Endothelial cell of umbilical vein (primary cell): ENCODE results near the gene NUAK1. TPM values are rescaled to one million over a fixed set of nuclear protein-coding genes. Genes with fewer than 3 reads are reported as not detected.
"Not testable (repeated sequence)": the region's sequence is repeated elsewhere in the genome, so short reads cannot be mapped to it uniquely, and the experiment has no call there.

Source experiments
- BruUV-seq: library from RNA; stranded (reverse); fragments of 400-500 nt; replicated peaks from 2 replicates; lab custom pipeline; 2021; lab: Mats Ljungman, UMichigan
- CTCF ChIA-PET: fragments of 300-600, 350-600 bp; sonication (Branson Sonifier 250); formaldehyde crosslinking; loops from one replicate; lab custom pipeline; 2021; ENCODE audit warnings: antibody characterized with exemption, inconsistent platforms; lab: Charles Lee
- POLR2A ChIA-PET: fragments of 300-600, 350-600 bp; sonication (Branson Sonifier 250); formaldehyde crosslinking; loops from one replicate; lab custom pipeline; 2021; ENCODE audit warnings: antibody characterized with exemption, inconsistent platforms; lab: Charles Lee
- DNase-seq: peaks from one replicate; pipeline ENCODE4 v3.0.0-alpha.2; 2011; ENCODE audit warnings: low read depth, low spot score
- FAIRE-seq: peaks from 2 replicates; lab custom pipeline; 2011; peaks lifted over from hg19 to GRCh38; lab: Jason Lieb, UNC
- H2AFZ ChIP-seq: 2 replicates; pipeline ENCODE4 v1.6.0; 2012; ENCODE audit warnings: low read depth, low read length, control low read depth, inconsistent platforms
- H3K27ac ChIP-seq: 2 replicates; pipeline ENCODE4 v1.5.1; 2011; ENCODE audit warnings: low read depth, mild to moderate bottlenecking, control low read depth, low read length, moderate library complexity; ENCODE audit not compliant: insufficient read depth
- H3K27me3 ChIP-seq, 2 experiments: 2 replicates each; pipeline versions ENCODE4 v1.6.0 to v1.6.1; 2011; ENCODE audit warnings: low read length in 2 of 2, mixed read lengths in 1 of 2; ENCODE audit not compliant: control insufficient read depth in 2 of 2, insufficient read depth in 2 of 2
- H3K36me3 ChIP-seq, 2 experiments: 2 replicates in 1 of 2; 3 replicates in 1 of 2; pipeline ENCODE4 v1.5.1; 2011; ENCODE audit warnings: low read length in 2 of 2, mild to moderate bottlenecking in 1 of 2, moderate library complexity in 1 of 2; ENCODE audit not compliant: control insufficient read depth in 2 of 2, insufficient read depth in 2 of 2; ENCODE audit errors: extremely low read depth in 1 of 2
- H3K4me1 ChIP-seq: 3 replicates; pipeline ENCODE4 v1.5.1; 2011; ENCODE audit warnings: mild to moderate bottlenecking, low read length; ENCODE audit not compliant: control insufficient read depth, insufficient read depth; ENCODE audit errors: extremely low read depth
- H3K4me2 ChIP-seq: 2 replicates; pipeline ENCODE4 v1.6.1; 2011; ENCODE audit warnings: low read length, control low read depth, mixed read lengths; ENCODE audit not compliant: insufficient read depth
- H3K4me3 ChIP-seq, 3 experiments: fragments of 200-600 bp in 1 of 3; sonication (generic), shearing (Covaris generic) in 1 of 3; replicated peaks in 1 of 3; 2 replicates each; pipeline ENCODE4 v1.5.1; 2011 to 2016; ENCODE audit warnings: control low read depth in 3 of 3, low read length in 3 of 3, mild to moderate bottlenecking in 2 of 3, inconsistent platforms in 1 of 3, low read depth in 1 of 3, moderate library complexity in 1 of 3; ENCODE audit not compliant: insufficient read depth in 1 of 3
- H3K79me2 ChIP-seq: 2 replicates; pipeline ENCODE4 v1.6.0; 2012; ENCODE audit warnings: low read length, inconsistent platforms; ENCODE audit not compliant: control insufficient read depth, insufficient read depth
- H3K9ac ChIP-seq: replicated peaks from 2 replicates; pipeline ENCODE3; 2011; ENCODE audit warnings: low read length, control low read depth; ENCODE audit not compliant: insufficient read depth; ENCODE audit errors: extremely low read depth
- H3K9me1 ChIP-seq: replicated peaks from 3 replicates; pipeline ENCODE4 v1.6.0; 2011; ENCODE audit warnings: mild to moderate bottlenecking, low read length; ENCODE audit not compliant: control insufficient read depth, insufficient read depth; ENCODE audit errors: extremely low read depth
- H3K9me3 ChIP-seq: replicated peaks from 2 replicates; pipeline ENCODE4 v1.5.1; 2012; ENCODE audit warnings: low read length, inconsistent platforms; ENCODE audit not compliant: control insufficient read depth, insufficient read depth
- H4K20me1 ChIP-seq: replicated peaks from 2 replicates; pipeline ENCODE3; 2011; ENCODE audit warnings: mild to moderate bottlenecking, low read length; ENCODE audit not compliant: control insufficient read depth, insufficient read depth; ENCODE audit errors: extremely low read depth
- CTCF ChIP-seq, 2 donors: IDR thresholded peaks; 1 replicate in 1 of 2; 2 replicates in 1 of 2; pipeline ENCODE4 v1.5.1; 2011; ENCODE audit warnings: low read length in 2 of 2, mild to moderate bottlenecking in 2 of 2, moderate library complexity in 2 of 2, control low read depth in 1 of 2, inconsistent platforms in 1 of 2, low read depth in 1 of 2; ENCODE audit not compliant: insufficient read depth in 1 of 2; ENCODE audit errors: extremely low read depth in 1 of 2
- EZH2 ChIP-seq: IDR thresholded peaks from 2 replicates; pipeline ENCODE4 v1.6.1; 2012; ENCODE audit warnings: borderline replicate concordance, low read depth, mild to moderate bottlenecking, moderate library complexity, low read length, inconsistent platforms; ENCODE audit not compliant: severe bottlenecking
- FOS ChIP-seq: IDR thresholded peaks from 2 replicates; pipeline ENCODE4 v1.6.1; 2011; ENCODE audit warnings: mild to moderate bottlenecking, low read length, moderate library complexity, borderline replicate concordance; ENCODE audit not compliant: insufficient read depth
- GATA2 ChIP-seq: IDR thresholded peaks from 2 replicates; pipeline ENCODE4 v1.7.0; 2011; ENCODE audit warnings: low read depth, mild to moderate bottlenecking, moderate library complexity, mixed read lengths, low read length; ENCODE audit not compliant: insufficient read length, insufficient read depth
- JUN ChIP-seq: IDR thresholded peaks from 2 replicates; pipeline ENCODE4 v1.6.1; 2011; ENCODE audit warnings: borderline replicate concordance, low read depth; ENCODE audit not compliant: insufficient read length, insufficient read depth
- MAX ChIP-seq: IDR thresholded peaks from 2 replicates; pipeline ENCODE4 v1.6.1; 2011; ENCODE audit not compliant: insufficient read depth, insufficient read length
- MYC ChIP-seq: IDR thresholded peaks from one replicate; pipeline ENCODE4 v1.6.1; 2011; ENCODE audit warnings: mild to moderate bottlenecking, low read depth, low read length
- POLR2A ChIP-seq: IDR thresholded peaks from 2 replicates; pipeline ENCODE4 v1.6.1; 2012; ENCODE audit warnings: low read depth, mild to moderate bottlenecking, control low read depth, low read length
- POLR2AphosphoS5 ChIP-seq: IDR thresholded peaks from 2 replicates; pipeline ENCODE4 v1.6.1; 2012; ENCODE audit warnings: low read depth, mild to moderate bottlenecking, control low read depth, low read length, moderate library complexity; ENCODE audit not compliant: insufficient read depth
- dilution Hi-C: fragments of 300-500 bp; cut with MboI; formaldehyde crosslinking; loops from one replicate; pipeline ENCODE4 v1.15.0; 2019; ENCODE audit warnings: low sequenced_read_pairs; ENCODE audit not compliant: extremely low pct_ligation_motif_present
- intact Hi-C: fragments of 100-400 bp; cut with micrococcal nuclease; formaldehyde crosslinking; loops from one replicate; pipeline ENCODE4 v1.10.0; 2022
- polyA plus RNA-seq, 4 experiments: library from polyadenylated mRNA; depleted of rRNA in 3 of 4; stranded (reverse) in 3 of 4; unstranded in 1 of 4; fragments of >200 nt; gene quantifications; 2 replicates each; pipeline versions ENCODE4 v1.2.1 to v1.2.3, GENCODE V29; 2011 to 2012; ENCODE audit warnings: missing spikeins in 1 of 4
- total RNA-seq: library from RNA; stranded (reverse); gene quantifications from 2 replicates; pipeline ENCODE4 v1.2.3, GENCODE V29; 2021

NUAK1 gene
- total and polyA plus RNA-seq, 2 donors (not counting 3 experiments of a cell fraction or from before 2014, with no cell fraction given), result 34.2 to 39.7 TPM

- Histone ChIP-seq H3K9me3 (no peaks in the 10 kb centered on the region), H3K4me2 (no peak overlapping the region), H3K27ac (no peak overlapping the region), H3K4me1 (peaks cover 30% of the 10 kb centered on the region), H3K27me3 (no peaks in the 10 kb centered on the region), H3K4me3 (no peak overlapping the region), H3K79me2 (peaks cover 15% of the 10 kb centered on the region), H4K20me1 (no peaks in the 10 kb centered on the region), H3K36me3 (no peaks in the 10 kb centered on the region), H3K9me1 (no peaks in the 10 kb centered on the region), H3K9ac (no peak overlapping the region), H2AFZ (no peak overlapping the region)
- no TSS peak for BruUV-seq
- TF ChIP-seq EZH2 (no peak), MYC (no peak), JUN (no peak), POLR2AphosphoS5 (no peak), CTCF (IDR thresholded peaks at IDR 0.05; ENCODE audit: extremely low read depth in 1 of 2, insufficient read depth in 1 of 2, low read depth in 1 of 2, low read length in 2 of 2) (no peak), GATA2 (no peak), POLR2A (no peak), FOS (no peak), MAX (no peak)
- POLR2A ChIA-PET, result no interaction called here
- dilution Hi-C loops, result no loop called here
- DNase-seq (no peak), FAIRE-seq (no peak)
- intact Hi-C loops, result no loop called here
- CTCF ChIA-PET, result interaction anchor here (1.4 kb wide), 1 partner anchor 722 kb away, joined by 7 read pairs; no protein-coding TSS in a partner anchor
Observed at GRCh38 chr12:106142591-106143261, 4.0 kb upstream of the NUAK1 start.

GRCh38 chr12:106141920-106142319 lies 3.2 kb upstream of the NUAK1 start:
- Histone ChIP-seq H3K4me1 (peaks cover 35% of the 10 kb centered on the region), H3K79me2 (peaks cover 23% of the 10 kb centered on the region)
- CTCF ChIA-PET, result interaction anchor here (8.9 kb wide), 1 partner anchor 9 kb away, joined by 100 read pairs; no protein-coding TSS in a partner anchor
- POLR2A ChIA-PET, dilution Hi-C loops, H4K20me1 ChIP-seq, H3K9me1 ChIP-seq, H2AFZ ChIP-seq, H3K4me2 ChIP-seq, H3K27me3 ChIP-seq, FAIRE-seq, H3K4me3 ChIP-seq, H3K36me3 ChIP-seq, H3K27ac ChIP-seq, H3K9me3 ChIP-seq, BruUV-seq, DNase-seq, intact Hi-C loops, H3K9ac ChIP-seq: not testable (repeated sequence)
